HG03558 (cell line): Measurements from ENCODE around the gene PDPK1.
"Not testable (repeated sequence)": the region's sequence is repeated elsewhere in the genome, so short reads cannot be mapped to it uniquely, and the experiment has no call there.

Experiments
- ATAC-seq: cut with Tn5 transposase; IDR thresholded peaks from one replicate; pipeline ENCODE4 v1.9.1; 2021; ENCODE audit warnings: moderate number of reproducible peaks; ENCODE audit not compliant: unreplicated experiment; ENCODE audit errors: extremely low read depth

PDPK1 gene

DNA sequence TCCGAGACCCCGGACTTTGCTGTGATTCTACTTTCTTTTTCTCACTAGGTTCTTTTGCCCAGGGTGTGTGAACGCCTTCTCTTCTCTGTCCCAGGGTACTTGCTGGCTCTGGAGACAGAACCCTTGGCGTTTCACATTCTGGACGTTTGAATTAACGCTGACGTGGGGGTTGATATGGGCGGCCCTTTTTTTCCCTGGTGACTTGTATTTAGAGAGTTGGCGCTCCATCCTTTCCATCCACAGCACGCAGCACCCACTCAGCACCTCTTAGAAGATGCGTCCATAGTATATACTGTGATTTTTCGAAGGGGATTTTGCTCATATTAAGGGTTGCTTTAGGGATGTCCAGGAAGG, 66.2 kb downstream of the PDPK1 start:
- ATAC-seq = not testable (repeated sequence)

DNA sequence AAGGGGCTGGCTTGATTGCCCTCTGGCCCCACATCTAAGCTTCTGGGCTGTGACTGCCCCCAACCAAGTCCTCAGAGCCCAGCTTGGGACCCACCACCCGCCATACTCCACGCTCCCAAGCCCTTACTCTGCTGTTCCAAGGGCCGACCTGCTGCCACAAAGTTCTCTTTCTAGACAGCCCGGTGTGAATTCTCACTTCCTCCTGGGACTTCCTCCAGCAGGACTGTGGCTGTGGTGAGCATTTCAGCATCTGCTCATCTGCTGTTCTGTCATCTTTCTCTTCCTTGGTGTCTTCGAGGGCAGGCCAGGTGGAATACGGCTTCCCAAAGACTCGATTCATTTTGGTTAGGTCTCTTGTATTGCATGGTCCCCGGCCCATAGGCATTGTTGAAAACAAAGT, 69.0 kb downstream of the PDPK1 start:
- not testable (repeated sequence) for ATAC-seq

DNA sequence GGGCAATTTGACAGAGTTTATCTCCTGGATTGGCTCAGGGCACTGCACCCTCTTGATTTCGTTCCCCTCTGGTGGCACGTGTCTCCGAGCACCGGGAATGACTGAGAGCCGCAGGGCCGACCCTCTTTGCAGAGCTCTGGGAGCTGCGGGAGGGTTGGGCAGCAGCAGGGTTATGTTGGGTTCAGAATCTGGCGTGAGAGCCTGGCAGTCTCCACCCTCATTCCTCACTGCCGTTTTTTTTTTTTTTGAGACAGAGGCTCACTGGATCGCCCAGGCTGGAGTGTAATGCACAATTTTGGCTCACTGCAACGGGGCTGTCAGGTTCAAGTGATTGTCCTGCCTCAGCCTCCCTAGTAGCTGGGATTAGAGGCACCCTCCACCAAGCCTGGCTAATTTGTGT, 71.5 kb downstream of the PDPK1 start:
- not testable (repeated sequence) for ATAC-seq

DNA sequence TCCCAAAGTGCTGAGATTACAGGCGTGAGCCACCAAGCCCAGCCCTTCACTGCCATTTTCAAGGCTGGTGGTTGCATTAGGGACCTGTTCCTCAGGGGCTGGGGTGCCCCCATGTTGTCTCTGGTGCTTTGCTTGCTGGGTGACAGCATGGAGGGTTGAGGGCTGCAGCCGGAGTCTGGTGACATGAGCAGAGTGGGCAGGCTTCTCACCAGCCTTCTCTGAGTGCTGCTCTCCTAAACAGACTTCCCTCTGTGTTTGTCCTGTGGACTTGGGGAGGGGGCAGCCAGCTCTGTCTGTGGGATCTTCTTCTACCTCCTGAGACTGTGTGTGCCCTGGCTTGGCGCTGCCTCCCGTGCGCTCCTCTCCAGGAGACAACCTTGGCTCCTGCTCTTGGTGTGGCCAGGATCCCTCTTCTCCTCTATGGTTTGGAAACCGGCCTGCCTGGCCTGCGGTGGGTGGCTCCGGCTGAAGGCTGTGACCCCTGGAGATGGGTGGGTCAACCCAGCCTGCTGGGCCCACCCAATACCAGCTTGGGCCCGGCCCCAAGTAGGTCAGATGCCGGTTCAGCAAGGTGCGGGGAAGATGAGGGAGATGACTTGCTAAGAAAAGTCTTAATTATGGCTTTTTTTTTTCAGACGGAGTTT, 72.1 kb downstream of the PDPK1 start:
- no peak for ATAC-seq

DNA sequence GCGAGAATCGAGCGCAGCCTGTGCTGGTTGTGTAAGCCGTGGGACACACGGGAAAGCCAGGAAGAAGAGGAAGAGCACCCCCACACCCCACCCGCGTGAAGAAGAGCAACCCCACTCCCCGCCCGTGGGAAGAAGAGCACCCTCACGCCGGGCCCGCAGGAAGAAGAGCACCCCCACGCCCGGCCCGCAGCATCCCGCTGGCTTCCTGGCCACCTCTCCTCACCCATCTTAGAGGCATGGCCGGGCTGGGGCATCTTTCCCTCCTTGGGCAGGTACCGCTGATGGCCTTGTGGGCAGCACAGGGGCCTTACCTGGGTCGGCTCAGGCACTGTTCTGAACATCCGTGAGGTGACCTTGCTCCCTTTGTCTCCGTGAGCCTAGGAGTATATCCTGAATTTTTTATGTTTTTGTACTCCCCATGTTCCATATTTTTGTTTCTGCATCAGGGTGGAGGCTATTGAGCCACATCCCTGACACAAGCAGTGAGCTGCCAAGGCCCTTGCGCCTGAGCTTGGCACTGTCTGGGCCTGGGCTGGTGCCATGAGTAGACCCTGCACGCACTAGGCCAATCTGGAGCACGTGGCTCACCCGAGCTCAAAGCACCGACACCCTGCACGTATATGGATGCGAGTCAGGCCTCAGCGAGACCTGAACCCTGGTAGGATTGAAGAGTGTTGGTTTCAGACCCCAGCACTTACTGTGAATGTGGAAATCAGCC, 73.1 kb downstream of the PDPK1 start:
- no peak for ATAC-seq

DNA sequence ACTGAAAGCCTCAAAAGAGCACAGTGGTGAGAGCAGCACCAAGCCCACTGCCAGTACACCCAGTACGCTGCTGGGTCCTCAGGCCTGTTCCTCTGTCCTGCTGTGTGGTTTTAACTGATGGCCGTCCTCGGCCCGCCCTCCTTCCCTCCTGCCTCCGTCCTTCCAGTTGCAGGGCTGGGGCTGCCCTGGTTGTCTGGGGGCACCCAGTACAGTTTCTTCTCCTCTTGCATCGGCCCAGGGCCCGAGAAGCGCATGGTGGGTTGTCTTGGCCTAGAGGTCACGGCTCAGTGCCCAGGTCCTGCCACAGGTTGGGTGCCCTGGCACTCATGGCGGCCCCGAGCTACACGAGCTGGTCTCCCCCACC, 73.7 kb downstream of the PDPK1 start:
- no peak for ATAC-seq

DNA sequence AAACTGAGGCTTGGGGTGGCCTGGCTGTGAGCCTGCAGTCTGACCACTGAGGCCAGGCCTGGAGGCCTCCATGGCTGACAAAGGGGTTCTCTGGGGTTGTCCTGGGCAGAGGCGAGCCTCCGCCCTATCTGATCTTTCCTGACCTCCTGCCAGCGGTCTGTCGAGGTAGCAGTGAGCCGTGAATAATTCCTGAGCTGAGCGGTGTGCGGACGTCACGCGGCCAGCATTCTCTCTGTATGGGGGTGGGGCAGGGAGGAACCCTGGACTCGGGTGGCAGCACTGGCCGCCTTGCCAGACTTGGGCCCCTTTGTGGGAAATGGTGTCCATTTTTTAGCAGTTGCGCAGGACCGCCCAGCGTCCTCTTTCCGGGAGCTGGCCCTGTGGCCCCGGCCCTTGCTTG, 74.1 kb downstream of the PDPK1 start:
- not testable (repeated sequence) for ATAC-seq

DNA sequence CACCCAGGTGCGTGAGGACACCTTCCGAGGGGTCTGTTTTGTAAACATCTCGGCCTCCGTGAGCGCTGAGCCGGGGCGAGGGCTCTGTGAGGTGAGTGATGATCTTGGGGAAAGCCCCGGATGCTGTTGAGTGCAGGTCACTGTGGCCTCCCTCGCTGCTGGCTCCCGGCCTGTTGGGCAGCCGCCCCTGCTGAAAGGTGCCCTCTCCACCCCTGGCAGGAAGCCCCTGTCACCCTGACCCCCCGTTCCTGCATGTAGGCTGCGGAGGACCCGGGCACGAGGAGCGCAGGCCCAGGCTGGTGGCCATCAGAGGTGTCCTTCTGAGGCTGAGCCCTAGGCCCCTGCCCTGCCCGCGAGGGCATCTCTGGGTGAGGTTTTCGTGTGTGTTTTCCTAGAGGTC, 75.4 kb downstream of the PDPK1 start:
- not testable (repeated sequence) for ATAC-seq

DNA sequence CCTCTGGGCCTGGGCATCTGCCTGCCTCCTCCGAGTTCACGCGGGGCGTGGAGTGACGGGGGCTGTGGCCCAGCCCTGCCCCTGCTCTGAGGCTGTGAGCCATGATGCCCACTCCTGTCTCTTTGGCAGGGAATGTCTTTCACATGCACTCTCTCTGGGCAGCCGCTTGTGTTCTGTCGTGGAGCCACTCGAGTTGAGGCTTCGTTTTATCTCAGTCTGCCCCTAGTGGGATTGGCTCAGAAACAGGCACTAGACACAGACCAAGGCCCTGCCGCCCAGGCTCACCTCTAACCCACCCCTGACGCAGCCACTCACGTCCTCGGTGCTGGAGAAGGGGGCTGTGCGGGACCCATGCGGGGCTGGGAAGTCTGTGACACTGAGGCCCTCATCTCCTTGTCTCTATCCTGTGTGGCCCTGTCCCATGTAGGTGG, 77.0 kb downstream of the PDPK1 start:
- ATAC-seq = no peak

DNA sequence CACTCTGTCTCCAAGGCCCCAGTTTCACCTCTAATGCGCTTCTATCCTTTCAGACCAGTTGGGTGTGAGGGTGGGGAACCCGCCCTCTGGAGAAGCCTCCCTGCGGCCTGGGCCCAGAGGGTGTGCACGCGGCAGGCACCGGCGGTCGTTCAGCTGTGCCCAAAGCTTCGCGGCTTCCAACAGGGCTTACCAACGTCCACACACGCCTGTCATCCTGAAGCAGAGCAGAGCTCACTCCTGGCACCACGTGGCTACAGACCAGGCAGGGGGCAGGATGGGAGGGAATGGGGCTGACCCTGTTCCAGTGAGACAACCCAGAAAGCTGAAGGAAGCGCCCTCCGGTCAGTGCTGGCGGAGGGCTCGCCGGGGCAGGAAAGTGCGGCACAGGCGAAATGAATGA, 81.1 kb downstream of the PDPK1 start:
- not testable (repeated sequence) for ATAC-seq

DNA sequence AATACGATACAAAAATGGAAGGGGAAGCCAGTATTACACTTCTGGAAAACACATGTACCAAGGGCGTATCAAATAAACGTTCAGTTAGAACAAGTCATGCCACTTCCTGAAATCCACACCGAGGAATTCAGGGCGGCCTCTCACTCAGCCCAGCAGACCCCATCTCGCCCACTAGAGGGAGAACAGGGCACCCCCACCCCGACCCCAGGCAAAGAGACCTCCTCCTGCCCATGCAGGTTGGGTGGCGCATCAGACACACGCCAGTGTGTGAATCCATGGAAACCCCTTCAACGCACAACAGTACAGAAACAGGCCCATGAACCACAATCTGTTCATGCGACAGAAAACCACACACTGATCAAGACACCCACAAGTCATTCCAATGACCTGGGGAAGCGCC, 81.8 kb downstream of the PDPK1 start:
- ATAC-seq = not testable (repeated sequence)

DNA sequence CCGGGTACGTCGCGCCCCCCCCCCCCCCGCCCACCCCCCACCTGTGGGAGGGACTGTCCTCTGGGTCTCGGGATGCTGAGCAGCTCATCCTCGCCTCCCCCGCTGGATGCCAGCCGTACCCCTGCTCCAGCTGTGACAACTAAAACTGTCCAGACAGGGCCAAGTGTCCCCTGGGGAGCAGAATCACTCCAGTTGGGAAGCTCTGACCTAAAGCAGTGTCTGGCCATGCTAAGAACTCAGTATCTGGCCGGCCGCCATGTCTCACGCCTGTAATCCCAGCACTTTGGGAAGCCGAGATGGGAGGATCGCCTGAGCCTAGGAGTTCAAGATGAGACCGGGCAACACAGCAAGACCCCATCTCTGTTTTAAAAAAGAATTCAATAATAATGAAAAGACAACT, 83.0 kb downstream of the PDPK1 start:
- ATAC-seq = not testable (repeated sequence)

DNA sequence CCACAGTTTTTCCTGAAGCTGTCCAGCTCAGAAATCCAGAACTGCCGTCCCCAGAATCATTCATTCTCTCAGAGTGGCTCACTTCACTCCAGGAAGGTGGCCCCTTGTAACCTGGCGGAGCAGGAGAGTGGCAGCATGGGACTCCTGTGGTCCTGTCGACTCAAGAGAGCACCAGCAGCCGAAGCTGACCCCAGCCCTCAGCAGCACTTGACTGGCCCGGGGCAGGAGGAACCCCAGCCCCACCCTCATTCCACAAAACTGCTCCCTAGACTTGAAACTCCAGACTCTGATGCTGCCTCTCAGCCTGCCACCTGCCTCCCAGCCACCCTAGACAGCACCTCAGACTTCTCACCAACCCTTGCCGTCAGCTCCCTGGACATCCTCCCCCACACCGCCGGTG, 83.6 kb downstream of the PDPK1 start:
- ATAC-seq = not testable (repeated sequence)

DNA sequence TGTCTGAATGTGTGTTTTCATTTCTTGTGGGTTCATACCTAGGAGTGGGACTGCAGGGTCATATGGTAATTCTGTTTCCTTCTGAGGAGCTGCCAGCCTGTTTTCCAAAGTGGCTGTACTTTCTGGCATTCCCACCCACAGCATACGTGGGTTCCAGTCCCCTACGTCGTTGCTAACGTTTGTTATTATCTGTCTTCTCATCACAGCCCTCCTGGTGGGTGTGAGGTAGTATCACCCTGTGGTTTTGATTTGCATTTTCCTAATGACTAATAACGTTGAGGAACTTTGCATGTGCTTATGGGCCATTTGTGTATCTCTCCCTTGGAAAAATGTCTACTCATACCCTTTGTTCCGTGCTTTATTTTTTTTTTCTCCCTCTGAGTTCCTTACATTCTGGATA, 89.3 kb downstream of the PDPK1 start:
- not testable (repeated sequence) for ATAC-seq

DNA sequence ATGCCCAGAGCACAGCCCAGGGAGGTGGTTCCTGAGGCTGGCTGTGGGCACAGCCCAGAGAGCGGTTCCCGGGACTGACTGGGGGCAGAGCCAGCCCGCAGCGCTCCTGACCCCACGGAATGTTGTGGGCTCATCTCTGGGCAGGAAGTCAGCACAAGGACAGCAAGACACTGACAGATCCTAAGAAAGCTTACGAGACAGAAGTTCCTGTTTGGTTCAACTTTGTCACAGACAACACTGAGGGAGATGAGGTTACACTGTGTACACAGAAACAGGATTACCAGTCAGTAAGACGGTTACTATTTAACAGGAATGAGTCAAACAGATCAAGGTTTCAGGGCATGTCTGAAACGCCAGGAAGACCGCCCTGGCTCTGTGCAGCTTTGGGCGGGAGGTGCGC, 93.4 kb downstream of the PDPK1 start:
- ATAC-seq = not testable (repeated sequence)

DNA sequence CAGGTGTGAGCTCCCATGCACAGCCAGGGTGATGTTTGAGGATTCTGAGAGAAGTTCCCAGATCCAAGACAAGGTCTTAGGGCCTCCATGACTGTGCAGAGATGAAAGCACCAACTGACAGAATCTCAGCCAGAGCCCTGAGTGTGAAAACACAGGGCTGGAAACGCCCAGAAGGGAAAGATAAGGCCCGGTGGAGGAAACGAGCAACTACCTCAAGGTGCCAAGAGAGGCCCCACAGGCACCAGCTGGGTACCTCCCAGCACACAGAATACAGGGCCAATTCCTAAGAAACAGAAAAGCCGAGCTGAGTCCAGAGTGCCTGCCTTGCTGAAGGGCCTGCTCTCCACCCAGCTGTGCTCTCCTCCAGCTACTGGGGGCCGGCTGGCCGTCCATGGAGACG, 94.5 kb downstream of the PDPK1 start:
- ATAC-seq = not testable (repeated sequence)

DNA sequence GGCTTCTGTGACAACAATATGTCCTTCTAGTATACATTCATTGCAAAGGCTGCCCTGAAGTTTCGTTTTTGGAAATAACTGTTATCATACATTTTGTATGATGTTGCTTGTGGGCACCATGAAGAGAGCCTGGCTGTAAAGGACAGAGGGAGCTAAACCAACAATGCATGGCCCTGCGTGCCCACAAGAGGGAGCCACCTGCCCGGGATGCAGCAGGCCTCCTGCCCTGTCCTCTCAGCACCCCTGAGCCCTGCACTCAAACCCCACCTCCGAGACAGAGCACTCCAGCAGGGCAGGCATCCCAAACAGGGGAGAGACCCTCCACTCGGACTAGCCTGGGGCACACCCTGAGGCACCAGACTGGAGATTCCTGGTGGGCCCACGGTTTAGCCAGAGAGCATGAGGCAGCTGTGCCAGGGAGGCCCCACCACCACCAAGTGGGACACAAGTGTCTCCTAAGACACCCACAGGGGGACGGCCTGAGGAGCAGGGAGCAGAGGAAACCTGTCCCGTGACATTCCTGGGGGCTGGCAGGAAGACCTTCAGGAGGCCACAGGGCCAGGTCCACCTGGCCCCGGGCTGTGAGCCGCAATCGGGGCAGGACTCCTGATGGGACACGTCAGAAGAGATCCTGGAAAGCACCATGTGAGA, 101.4 kb downstream of the PDPK1 start:
- not testable (repeated sequence) for ATAC-seq

DNA sequence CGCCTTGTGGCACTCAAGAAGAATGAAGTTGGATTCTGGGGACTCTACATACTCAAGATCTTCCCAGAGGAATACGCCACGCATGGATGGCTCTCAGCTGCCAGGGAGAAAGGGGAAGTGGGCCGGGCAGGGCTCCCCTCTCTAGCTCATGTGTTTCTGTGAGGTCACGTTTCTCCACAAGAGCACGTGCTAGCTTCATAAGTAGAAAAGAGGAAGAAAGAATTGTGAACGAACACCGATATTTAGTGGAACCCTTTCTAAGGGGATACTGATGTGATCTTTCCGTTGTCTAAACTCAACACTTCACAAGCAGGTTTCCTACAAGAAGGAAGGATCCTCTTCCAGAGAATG, 101.9 kb downstream of the PDPK1 start:
- not testable (repeated sequence) for ATAC-seq

DNA sequence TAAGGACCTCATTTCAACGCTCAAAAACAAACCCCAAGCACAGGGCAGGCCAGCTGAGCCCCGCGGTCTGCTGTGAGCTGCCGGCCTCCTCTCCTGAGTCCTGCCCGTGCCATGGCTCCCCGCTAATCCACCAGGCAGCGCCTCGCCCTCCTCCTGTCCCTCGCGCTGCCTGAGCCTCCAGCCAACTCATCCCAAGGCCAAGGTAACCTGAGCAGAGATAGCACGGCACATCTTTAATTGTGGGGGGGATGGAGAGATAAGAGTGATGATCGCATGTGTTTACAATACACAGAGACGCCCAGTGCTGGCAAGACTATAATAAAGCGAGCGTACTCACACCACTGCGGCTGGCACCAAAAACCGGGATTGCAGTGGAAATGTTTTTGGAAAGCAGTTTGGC, 104.7 kb downstream of the PDPK1 start:
- ATAC-seq = not testable (repeated sequence)

DNA sequence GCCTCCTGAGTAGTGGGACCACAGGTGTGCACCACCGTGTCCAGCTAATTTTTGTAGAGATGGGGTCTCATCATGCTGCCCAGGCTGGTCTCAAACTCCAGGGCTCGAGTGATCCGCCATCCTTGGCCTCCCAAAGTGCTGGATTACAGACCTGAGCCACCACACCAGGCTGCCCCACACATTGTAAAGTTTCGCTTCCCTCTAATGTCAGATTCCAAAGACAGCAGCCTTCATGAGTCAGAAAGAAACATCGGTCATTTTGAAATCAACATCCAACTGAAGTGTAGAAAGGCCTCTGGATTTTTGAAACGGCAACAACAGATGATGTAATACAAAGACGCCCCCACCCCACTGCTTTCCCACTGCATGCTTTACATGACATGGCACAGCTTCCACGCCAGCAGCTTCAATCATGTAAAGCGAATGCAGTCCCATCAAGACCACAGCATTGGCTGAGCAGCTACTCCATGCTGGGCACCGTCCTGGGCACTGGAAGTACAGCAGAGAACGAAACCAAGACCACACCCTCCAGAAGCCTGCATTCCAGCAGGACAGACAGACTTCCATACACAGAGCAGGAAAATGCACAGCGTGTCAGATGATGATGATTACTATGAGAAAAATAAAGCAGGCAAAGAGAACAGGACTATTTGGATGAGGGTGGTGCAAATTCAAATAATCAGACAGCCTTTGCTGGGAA, 107.1 kb downstream of the PDPK1 start:
- not testable (repeated sequence) for ATAC-seq

DNA sequence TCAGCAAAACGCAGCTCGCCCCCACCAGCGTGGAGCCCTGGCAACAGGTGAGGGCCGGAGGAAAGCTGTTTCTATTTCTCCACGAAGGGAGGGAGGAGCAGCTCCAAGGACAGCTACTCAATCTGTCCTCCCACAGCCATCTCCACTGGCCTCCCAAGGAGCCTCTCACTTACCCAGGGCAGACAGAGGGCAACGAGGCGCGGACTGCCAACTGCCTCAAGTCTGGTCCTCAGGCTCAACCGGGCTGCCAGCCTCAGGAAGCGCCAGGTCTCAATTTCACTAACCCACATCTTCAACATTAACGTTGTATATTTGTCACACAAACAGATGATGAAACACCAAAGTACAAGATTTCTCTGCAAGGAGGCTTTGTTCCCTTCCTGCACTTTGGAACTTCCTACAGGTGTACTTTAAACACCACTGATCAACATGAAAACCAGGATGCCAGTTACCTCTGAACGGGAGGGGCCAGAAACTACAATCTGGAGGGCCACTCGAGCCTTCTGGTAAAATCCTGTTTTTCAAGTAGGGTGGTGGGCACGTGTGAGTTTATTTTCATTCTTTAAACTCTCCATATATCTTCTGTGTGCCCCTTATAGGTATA, 113.5 kb downstream of the PDPK1 start:
- not testable (repeated sequence) for ATAC-seq
